ENCODE results near the gene BMP5. TPM values are rescaled to one million over a fixed set of nuclear protein-coding genes. Genes with fewer than 3 reads are reported as not detected.

BMP5 gene
- total and polyA plus RNA-seq, 4 donors = 0.42 to 0.92 (median 0.65) TPM

DNA sequence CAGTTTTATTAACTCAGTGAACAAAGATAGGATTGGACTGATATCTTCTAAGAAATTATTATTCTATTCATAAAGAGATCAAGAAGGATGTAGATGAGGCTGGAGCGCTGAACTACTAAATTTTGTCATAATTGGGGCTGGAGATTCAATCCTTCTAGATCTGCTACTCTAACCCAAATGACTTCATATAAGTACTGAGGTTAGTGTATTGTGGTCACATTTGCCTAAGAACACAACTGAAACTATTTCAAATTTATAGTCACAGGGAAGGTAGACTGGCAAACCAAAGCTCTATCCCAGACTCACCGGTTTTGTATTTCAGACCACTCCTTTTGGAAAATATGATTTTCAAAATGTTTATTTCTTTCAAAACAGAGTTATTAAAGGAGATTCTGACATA, 96.7 kb downstream of the BMP5 start:
- TF ChIP-seq HNF4A (conservative IDR thresholded peaks at IDR 0.05) (no peak), GABPA (IDR thresholded peaks at IDR 0.05 in 1 of 2, conservative IDR thresholded peaks at IDR 0.05 in 1 of 2) (no peak), FOXA1 (IDR thresholded peaks at IDR 0.05) (no peak), JUND (IDR thresholded peaks at IDR 0.05) (no peak), EGR1 (IDR thresholded peaks at IDR 0.05; ENCODE audit: low read depth in 2 of 2) (no peak), HNF4G (IDR thresholded peaks at IDR 0.05) (no peak), RAD21 (IDR thresholded peaks at IDR 0.05) (no peak), NR2F2 (IDR thresholded peaks at IDR 0.05) (no peak), YY1 (IDR thresholded peaks at IDR 0.05) (no peak), TAF1 (conservative IDR thresholded peaks at IDR 0.05) (no peak), SP1 (IDR thresholded peaks at IDR 0.05) (no peak), ATF3 (IDR thresholded peaks at IDR 0.05) (no peak), FOXA2 (IDR thresholded peaks at IDR 0.05) (no peak), RXRA (IDR thresholded peaks at IDR 0.05) (no peak), CTCF (IDR thresholded peaks at IDR 0.05; ENCODE audit: low read depth, low read length, missing input control) (no peak), MAX (IDR thresholded peaks at IDR 0.05) (no peak)
- TF ChIP-seq, protein P1, sequence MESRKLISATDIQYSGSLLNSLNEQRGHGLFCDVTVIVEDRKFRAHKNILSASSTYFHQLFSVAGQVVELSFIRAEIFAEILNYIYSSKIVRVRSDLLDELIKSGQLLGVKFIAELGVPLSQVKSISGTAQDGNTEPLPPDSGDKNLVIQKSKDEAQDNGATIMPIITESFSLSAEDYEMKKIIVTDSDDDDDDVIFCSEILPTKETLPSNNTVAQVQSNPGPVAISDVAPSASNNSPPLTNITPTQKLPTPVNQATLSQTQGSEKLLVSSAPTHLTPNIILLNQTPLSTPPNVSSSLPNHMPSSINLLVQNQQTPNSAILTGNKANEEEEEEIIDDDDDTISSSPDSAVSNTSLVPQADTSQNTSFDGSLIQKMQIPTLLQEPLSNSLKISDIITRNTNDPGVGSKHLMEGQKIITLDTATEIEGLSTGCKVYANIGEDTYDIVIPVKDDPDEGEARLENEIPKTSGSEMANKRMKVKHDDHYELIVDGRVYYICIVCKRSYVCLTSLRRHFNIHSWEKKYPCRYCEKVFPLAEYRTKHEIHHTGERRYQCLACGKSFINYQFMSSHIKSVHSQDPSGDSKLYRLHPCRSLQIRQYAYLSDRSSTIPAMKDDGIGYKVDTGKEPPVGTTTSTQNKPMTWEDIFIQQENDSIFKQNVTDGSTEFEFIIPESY (IDR thresholded peaks at IDR 0.05) = no peak
- TF ChIP-seq, protein P2, sequence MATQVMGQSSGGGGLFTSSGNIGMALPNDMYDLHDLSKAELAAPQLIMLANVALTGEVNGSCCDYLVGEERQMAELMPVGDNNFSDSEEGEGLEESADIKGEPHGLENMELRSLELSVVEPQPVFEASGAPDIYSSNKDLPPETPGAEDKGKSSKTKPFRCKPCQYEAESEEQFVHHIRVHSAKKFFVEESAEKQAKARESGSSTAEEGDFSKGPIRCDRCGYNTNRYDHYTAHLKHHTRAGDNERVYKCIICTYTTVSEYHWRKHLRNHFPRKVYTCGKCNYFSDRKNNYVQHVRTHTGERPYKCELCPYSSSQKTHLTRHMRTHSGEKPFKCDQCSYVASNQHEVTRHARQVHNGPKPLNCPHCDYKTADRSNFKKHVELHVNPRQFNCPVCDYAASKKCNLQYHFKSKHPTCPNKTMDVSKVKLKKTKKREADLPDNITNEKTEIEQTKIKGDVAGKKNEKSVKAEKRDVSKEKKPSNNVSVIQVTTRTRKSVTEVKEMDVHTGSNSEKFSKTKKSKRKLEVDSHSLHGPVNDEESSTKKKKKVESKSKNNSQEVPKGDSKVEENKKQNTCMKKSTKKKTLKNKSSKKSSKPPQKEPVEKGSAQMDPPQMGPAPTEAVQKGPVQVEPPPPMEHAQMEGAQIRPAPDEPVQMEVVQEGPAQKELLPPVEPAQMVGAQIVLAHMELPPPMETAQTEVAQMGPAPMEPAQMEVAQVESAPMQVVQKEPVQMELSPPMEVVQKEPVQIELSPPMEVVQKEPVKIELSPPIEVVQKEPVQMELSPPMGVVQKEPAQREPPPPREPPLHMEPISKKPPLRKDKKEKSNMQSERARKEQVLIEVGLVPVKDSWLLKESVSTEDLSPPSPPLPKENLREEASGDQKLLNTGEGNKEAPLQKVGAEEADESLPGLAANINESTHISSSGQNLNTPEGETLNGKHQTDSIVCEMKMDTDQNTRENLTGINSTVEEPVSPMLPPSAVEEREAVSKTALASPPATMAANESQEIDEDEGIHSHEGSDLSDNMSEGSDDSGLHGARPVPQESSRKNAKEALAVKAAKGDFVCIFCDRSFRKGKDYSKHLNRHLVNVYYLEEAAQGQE (IDR thresholded peaks at IDR 0.05) = no peak
- Histone ChIP-seq H3K9ac (ENCODE audit: low read depth in 1 of 2, low read length in 2 of 2) (no peak overlapping the region), H3K36me3 (ENCODE audit: control insufficient read depth in 4 of 4, insufficient read depth in 3 of 4, low read depth in 1 of 4, low read length in 3 of 4) (no peaks in the 10 kb centered on the region), H3K4me1 (ENCODE audit: control insufficient read depth in 4 of 4, insufficient read depth in 4 of 4, low read length in 3 of 4) (no peaks in the 10 kb centered on the region), H3K27ac (ENCODE audit: low read depth in 1 of 2, low read length in 2 of 2) (no peak overlapping the region), H3K27me3 (ENCODE audit: control insufficient read depth in 4 of 4, insufficient read depth in 4 of 4, low read length in 3 of 4) (no peaks in the 10 kb centered on the region), H3K4me3 (ENCODE audit: low read depth in 1 of 3, low read length in 3 of 3) (no peak overlapping the region), H3K9me3 (ENCODE audit: control insufficient read depth in 4 of 4, low read length in 3 of 4) (no peaks in the 10 kb centered on the region)
- WGBS = 80% methylated on average over 2 of the region's 2 CpGs
- no peak for DNase-seq (ENCODE audit: low spot score)

Measured in liver (tissue), 9 donors.